Caco-2 (cell line): Measurements from ENCODE around the gene PIGU. TPM values are rescaled to one million over a fixed set of nuclear protein-coding genes. Genes with fewer than 3 reads are reported as not detected.
A peak's percentile ranks its signal among the peaks of the same experiment; 100 is the strongest.
"Not testable (repeated sequence)": the region's sequence is repeated elsewhere in the genome, so short reads cannot be mapped to it uniquely, and the experiment has no call there.

Experiments used
- Bru-seq: library from RNA; stranded (reverse); fragments of 400-500 nt; gene quantifications from one replicate; lab custom pipeline; 2021; lab: Mats Ljungman, UMichigan
- BruChase-seq, 2 experiments: library from RNA; stranded (reverse); fragments of 400-500 nt; gene quantifications; one replicate each; lab custom pipeline; 2021; lab: Mats Ljungman, UMichigan
- BruUV-seq: library from RNA; stranded (reverse); fragments of 400-500 nt; replicated peaks from 2 replicates; lab custom pipeline; 2021; lab: Mats Ljungman, UMichigan
- CTCF ChIA-PET: fragments of 300-600 bp; sonication (Branson Sonifier 250); formaldehyde crosslinking; loops from one replicate; lab custom pipeline; 2022; ENCODE audit warnings: antibody characterized with exemption; lab: Charles Lee
- POLR2A ChIA-PET: fragments of 300-600 bp; sonication (Branson Sonifier 250); formaldehyde crosslinking; loops from one replicate; lab custom pipeline; 2022; ENCODE audit warnings: antibody characterized with exemption; lab: Charles Lee
- DNase-seq, 2 experiments: peaks; one replicate each; pipeline versions ENCODE4 v3.0.0 to v3.0.0-alpha.2; 2020 to 2022
- H3K27me3 ChIP-seq: replicated peaks from 2 replicates; pipeline ENCODE4 v1.6.0; 2011; ENCODE audit warnings: low read length; ENCODE audit not compliant: control insufficient read depth, insufficient read depth
- H3K36me3 ChIP-seq: 2 replicates; pipeline ENCODE4 v1.5.1; 2011; ENCODE audit warnings: low read length; ENCODE audit not compliant: control insufficient read depth, insufficient read depth
- H3K4me1 ChIP-seq: fragments of 250-450 bp; sonication (Bioruptor Pico); 2 replicates; pipeline ENCODE4 v1.5.1; 2020; ENCODE audit warnings: mild to moderate bottlenecking
- H3K4me3 ChIP-seq: 2 replicates; pipeline ENCODE4 v1.5.1; 2011; ENCODE audit warnings: low read depth, mild to moderate bottlenecking, control low read depth, low read length
- H3K9me3 ChIP-seq: fragments of 250-450 bp; sonication (Bioruptor Pico); 2 replicates; pipeline ENCODE4 v1.5.1; 2020; ENCODE audit warnings: mild to moderate bottlenecking, moderate library complexity
- H3K27ac Mint-ChIP-seq: one replicate; pipeline ENCODE4 v1.8.0; 2022; ENCODE audit warnings: mixed read lengths; ENCODE audit not compliant: unreplicated experiment
- H3K27me3 Mint-ChIP-seq: one replicate; pipeline ENCODE4 v1.8.0; 2022; ENCODE audit warnings: mixed read lengths; ENCODE audit not compliant: insufficient read depth, unreplicated experiment
- H3K36me3 Mint-ChIP-seq: one replicate; pipeline ENCODE4 v1.8.0; 2022; ENCODE audit warnings: mild to moderate bottlenecking, mixed read lengths; ENCODE audit not compliant: insufficient read depth, unreplicated experiment
- H3K4me1 Mint-ChIP-seq: one replicate; pipeline ENCODE4 v1.8.0; 2022; ENCODE audit warnings: low read depth, mixed read lengths; ENCODE audit not compliant: unreplicated experiment
- H3K4me3 Mint-ChIP-seq: one replicate; pipeline ENCODE4 v1.8.0; 2022; ENCODE audit warnings: mild to moderate bottlenecking, moderate library complexity, mixed read lengths; ENCODE audit not compliant: unreplicated experiment
- H3K9me3 Mint-ChIP-seq: one replicate; pipeline ENCODE4 v1.8.0; 2022; ENCODE audit warnings: mixed read lengths; ENCODE audit not compliant: unreplicated experiment
- CTCF ChIP-seq, 2 experiments: fragments of 200-600 bp in 1 of 2; IDR thresholded peaks; 1 replicate in 1 of 2; 2 replicates in 1 of 2; pipeline versions ENCODE4 v1.5.1 to v1.8.0; 2011 to 2022; ENCODE audit warnings: antibody characterized with exemption in 1 of 2, control low read depth in 1 of 2, inconsistent platforms in 1 of 2, low read depth in 1 of 2, low read length in 1 of 2, mild to moderate bottlenecking in 1 of 2, moderate library complexity in 1 of 2; ENCODE audit not compliant: insufficient read depth in 1 of 2, severe bottlenecking in 1 of 2, unreplicated experiment in 1 of 2
- intact Hi-C: fragments of 100-400 bp; cut with micrococcal nuclease; formaldehyde crosslinking; loops from one replicate; pipeline ENCODE4 v1.10.0; 2022; ENCODE audit not compliant: unreplicated experiment
- long read RNA-seq: library from polyadenylated mRNA; stranded (forward); transcript quantifications from one replicate; pipeline ENCODE4 v2.0.0, GENCODE V29; 2022
- total RNA-seq: library from RNA; stranded (reverse); gene quantifications from 2 replicates; pipeline ENCODE4 v1.2.3, GENCODE V29; 2022

Gene PIGU
- total RNA-seq: 61.7 and 62.9 TPM in 2 replicates
- percentile 76 among the genes with signal in this experiment for Bru-seq, nascent RNA
- BruChase-seq, experiment 1, labeled RNA remaining after a 2-hour chase: percentile 70 among the genes with signal in this experiment
- BruChase-seq, experiment 2, labeled RNA remaining after a 6-hour chase: percentile 74 among the genes with signal in this experiment
- long read RNA-seq, transcript PIGU-201 (12 exons, 1,632 nt): major isoform, 99 of 125 reads
- long read RNA-seq, partial matches to known transcripts: 4 of 125 reads
- long read RNA-seq, other reads (novel, unspliced or antisense): 19 of 125 reads

GRCh38 chr20:34676642-34677373, at the start of gene PIGU:
Gene PIGU (minus strand): TSS chr20:34677092. CDS start chr20:34677085, 7 bp downstream.
- intact Hi-C loops: loop anchor here (1.0 kb wide), 2 partner anchors 27 to 32 kb away; partner anchors contain the start of gene TP53INP2
- H3K4me3 ChIP-seq: peak within 1 kb of the TSS; percentile 88
- H3K4me1 ChIP-seq: peaks cover 11% of the 10 kb centered on the region
- Mint-ChIP-seq H3K36me3 (peaks cover 7% of the 10 kb centered on the region), H3K9me3 (no peaks in the 10 kb centered on the region), H3K27me3 (no peaks in the 10 kb centered on the region), H3K27ac (peak within 1 kb of the TSS; percentile 92), H3K4me1 (peaks cover 26% of the 10 kb centered on the region), H3K4me3 (peak within 1 kb of the TSS; percentile 86)
- no peaks in the 10 kb centered on the region for H3K9me3 ChIP-seq
- H3K27me3 ChIP-seq: no peaks in the 10 kb centered on the region
- H3K36me3 ChIP-seq: no peaks in the 10 kb centered on the region
- TF ChIP-seq CTCF (IDR thresholded peaks at IDR 0.05; ENCODE audit: insufficient read depth in 1 of 2, low read depth in 1 of 2, low read length in 1 of 2, severe bottlenecking in 1 of 2, unreplicated experiment in 1 of 2): peak; percentile 32 to 49
- no TSS peak for BruUV-seq
- DNase-seq: peak; percentile 99 to 100
- CTCF ChIA-PET: interaction anchor here (0.6 to 1.4 kb wide), 9 partner anchors 11 to 420 kb away, joined by 3 to 6 read pairs (median 4); no protein-coding TSS in a partner anchor
- POLR2A ChIA-PET: interaction anchor here (0.5 to 3.0 kb wide), 11 partner anchors 13 to 415 kb away, joined by 3 to 40 read pairs (median 5); partner anchors contain the start of genes DYNLRB1, ITCH and TP53INP2

GRCh38 chr20:34724172-34724571, 47.3 kb upstream of the PIGU start:
- Histone ChIP-seq H3K9me3 (no peaks in the 10 kb centered on the region), H3K4me1 (peaks cover 4% of the 10 kb centered on the region; the same call in 1 of the 2 replicates), H3K4me3 (no peak overlapping the region), H3K36me3 (peaks cover 2% of the 10 kb centered on the region), H3K27me3 (no peaks in the 10 kb centered on the region)
- peaks cover 2% of the 10 kb centered on the region for H3K4me1 Mint-ChIP-seq
- H3K36me3 Mint-ChIP-seq: peaks cover 49% of the 10 kb centered on the region
- no peak for DNase-seq
- no peaks in the 10 kb centered on the region for H3K27me3 Mint-ChIP-seq
- H3K4me3 Mint-ChIP-seq: no peak overlapping the region
- TF ChIP-seq CTCF (IDR thresholded peaks at IDR 0.05; ENCODE audit: insufficient read depth in 1 of 2, low read depth in 1 of 2, low read length in 1 of 2, severe bottlenecking in 1 of 2, unreplicated experiment in 1 of 2): no peak
- BruUV-seq: no TSS peak
- no peaks in the 10 kb centered on the region for H3K9me3 Mint-ChIP-seq
- intact Hi-C loops: no loop called here
- H3K27ac Mint-ChIP-seq: no peak overlapping the region
- CTCF ChIA-PET: no interaction called here
- POLR2A ChIA-PET: no interaction called here

GRCh38 chr20:34722560-34722959, 45.7 kb upstream of the PIGU start:
- H3K27ac Mint-ChIP-seq, H3K4me3 ChIP-seq, BruUV-seq, H3K27me3 ChIP-seq, H3K36me3 ChIP-seq, H3K9me3 ChIP-seq, H3K4me1 Mint-ChIP-seq, H3K27me3 Mint-ChIP-seq, POLR2A ChIA-PET, DNase-seq, H3K9me3 Mint-ChIP-seq, intact Hi-C loops, CTCF ChIA-PET, H3K4me3 Mint-ChIP-seq: not testable (repeated sequence)
- H3K4me1 ChIP-seq: peaks cover 16% of the 10 kb centered on the region; the same call in 1 of the 2 replicates
- peaks cover 65% of the 10 kb centered on the region for H3K36me3 Mint-ChIP-seq
